PFSK-1 (cell line): ENCODE data around the gene UBTD1.

Experiments used
- FOXP2 ChIP-seq: optimal IDR thresholded peaks from 2 replicates; pipeline ENCODE3; 2011; ENCODE audit warnings: borderline replicate concordance, control low read depth, inconsistent platforms; ENCODE audit not compliant: insufficient read depth; ENCODE audit errors: extremely low read length, extremely low read depth
- POLR2AphosphoS5 ChIP-seq: IDR thresholded peaks from 2 replicates; pipeline ENCODE4 v1.6.1; 2012; ENCODE audit warnings: low read depth, mild to moderate bottlenecking, control low read depth, low read length, moderate library complexity
- SIN3A ChIP-seq: IDR thresholded peaks from 2 replicates; pipeline ENCODE4 v1.6.1; 2012; ENCODE audit warnings: mild to moderate bottlenecking, low read length, moderate library complexity, borderline replicate concordance; ENCODE audit not compliant: insufficient read depth
- TAF1 ChIP-seq: IDR thresholded peaks from 2 replicates; pipeline ENCODE4 v1.6.1; 2012; ENCODE audit warnings: low read length, control low read depth, borderline replicate concordance; ENCODE audit not compliant: insufficient read depth
- TF ChIP-seq, protein P1 (sequence below), 2 experiments: IDR thresholded peaks; 2 replicates each; pipeline versions ENCODE4 v1.6.1 to v1.8.0; 2011 to 2012; ENCODE audit warnings: low read depth in 2 of 2, low read length in 2 of 2, control low read depth in 1 of 2, inconsistent platforms in 1 of 2, mild to moderate bottlenecking in 1 of 2, moderate library complexity in 1 of 2; ENCODE audit not compliant: insufficient read depth in 1 of 2

Gene UBTD1

GRCh38 chr10:97612386-97612785 lies 113.7 kb downstream of the UBTD1 start:
- TF ChIP-seq FOXP2, result no peak
- TF ChIP-seq, protein P1, sequence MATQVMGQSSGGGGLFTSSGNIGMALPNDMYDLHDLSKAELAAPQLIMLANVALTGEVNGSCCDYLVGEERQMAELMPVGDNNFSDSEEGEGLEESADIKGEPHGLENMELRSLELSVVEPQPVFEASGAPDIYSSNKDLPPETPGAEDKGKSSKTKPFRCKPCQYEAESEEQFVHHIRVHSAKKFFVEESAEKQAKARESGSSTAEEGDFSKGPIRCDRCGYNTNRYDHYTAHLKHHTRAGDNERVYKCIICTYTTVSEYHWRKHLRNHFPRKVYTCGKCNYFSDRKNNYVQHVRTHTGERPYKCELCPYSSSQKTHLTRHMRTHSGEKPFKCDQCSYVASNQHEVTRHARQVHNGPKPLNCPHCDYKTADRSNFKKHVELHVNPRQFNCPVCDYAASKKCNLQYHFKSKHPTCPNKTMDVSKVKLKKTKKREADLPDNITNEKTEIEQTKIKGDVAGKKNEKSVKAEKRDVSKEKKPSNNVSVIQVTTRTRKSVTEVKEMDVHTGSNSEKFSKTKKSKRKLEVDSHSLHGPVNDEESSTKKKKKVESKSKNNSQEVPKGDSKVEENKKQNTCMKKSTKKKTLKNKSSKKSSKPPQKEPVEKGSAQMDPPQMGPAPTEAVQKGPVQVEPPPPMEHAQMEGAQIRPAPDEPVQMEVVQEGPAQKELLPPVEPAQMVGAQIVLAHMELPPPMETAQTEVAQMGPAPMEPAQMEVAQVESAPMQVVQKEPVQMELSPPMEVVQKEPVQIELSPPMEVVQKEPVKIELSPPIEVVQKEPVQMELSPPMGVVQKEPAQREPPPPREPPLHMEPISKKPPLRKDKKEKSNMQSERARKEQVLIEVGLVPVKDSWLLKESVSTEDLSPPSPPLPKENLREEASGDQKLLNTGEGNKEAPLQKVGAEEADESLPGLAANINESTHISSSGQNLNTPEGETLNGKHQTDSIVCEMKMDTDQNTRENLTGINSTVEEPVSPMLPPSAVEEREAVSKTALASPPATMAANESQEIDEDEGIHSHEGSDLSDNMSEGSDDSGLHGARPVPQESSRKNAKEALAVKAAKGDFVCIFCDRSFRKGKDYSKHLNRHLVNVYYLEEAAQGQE (IDR thresholded peaks at IDR 0.05; ENCODE audit: insufficient read depth in 1 of 2, low read depth in 2 of 2, low read length in 2 of 2), result no peak
- TF ChIP-seq POLR2AphosphoS5, result no peak
- no peak for TF ChIP-seq SIN3A
- TF ChIP-seq TAF1, result no peak

- TF ChIP-seq TAF1, result no peak
- TF ChIP-seq SIN3A, result no peak
- TF ChIP-seq FOXP2, result no peak
- no peak for TF ChIP-seq POLR2AphosphoS5
- TF ChIP-seq, protein P1 (IDR thresholded peaks at IDR 0.05; ENCODE audit: insufficient read depth in 1 of 2, low read depth in 2 of 2, low read length in 2 of 2), result no peak
Measured at GRCh38 chr10:97618285-97618684, 119.6 kb downstream of the UBTD1 start.

- TF ChIP-seq TAF1, result no peak
- TF ChIP-seq, protein P1 (IDR thresholded peaks at IDR 0.05; ENCODE audit: insufficient read depth in 1 of 2, low read depth in 2 of 2, low read length in 2 of 2), result no peak
- no peak for TF ChIP-seq POLR2AphosphoS5
- TF ChIP-seq SIN3A, result no peak
- TF ChIP-seq FOXP2, result no peak
Measured at GRCh38 chr10:97618733-97619132, 120.0 kb downstream of the UBTD1 start.
